ENCODE measurements around the gene BMPER. TPM values are rescaled to one million over a fixed set of nuclear protein-coding genes. Genes with fewer than 3 reads are reported as not detected.

Gene BMPER
- total RNA-seq, 1 experiment from 2014 or later = 6.7 TPM

DNA sequence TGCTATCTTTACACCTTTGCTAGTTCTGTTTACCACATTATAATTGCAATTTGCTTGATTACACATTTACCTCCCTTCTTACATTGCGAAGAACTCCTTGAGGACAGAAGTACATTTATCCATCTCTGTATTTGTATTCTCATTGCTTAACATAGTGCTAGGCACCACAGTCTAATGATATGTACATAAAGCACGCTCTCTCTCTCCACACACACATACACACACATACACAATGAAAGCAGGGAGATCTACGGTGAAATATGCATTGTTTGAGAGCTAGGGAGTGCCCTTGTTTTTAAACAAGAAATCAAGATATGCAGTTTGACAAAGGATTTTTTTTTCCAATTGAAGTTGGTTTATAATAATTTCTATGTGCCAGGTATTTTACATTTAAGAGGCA lies 148.7 kb downstream of the BMPER start:
- POLR2A ChIA-PET (ENCODE audit: low non-redundant PET) = no interaction called here
- CTCF ChIA-PET = no interaction called here
- intact Hi-C loops (cut with micrococcal nuclease; ENCODE audit: unreplicated experiment) = no loop called here
- Histone ChIP-seq H3K4me1 (ENCODE audit: insufficient read depth, low read length, poor library complexity, severe bottlenecking) (peaks cover 53% of the 10 kb centered on the region), H3K9me3 (ENCODE audit: low read depth, low read length, poor library complexity, severe bottlenecking) (no peaks in the 10 kb centered on the region), H3K27ac (ENCODE audit: low read depth, low read length, poor library complexity, severe bottlenecking) (no peak overlapping the region), H3K4me3 (ENCODE audit: low read depth, low read length, poor library complexity, severe bottlenecking) (no peak overlapping the region), H3K36me3 (ENCODE audit: insufficient read depth, low read length, poor library complexity, severe bottlenecking) (no peaks in the 10 kb centered on the region), H3K27me3 (replicated peaks; ENCODE audit: insufficient read depth, low read depth, low read length, poor library complexity) (no peaks in the 10 kb centered on the region)
- no peak for DNase-seq (ENCODE audit: low spot score)
- no TSS peak for BruUV-seq (replicated peaks)
- no peak for TF ChIP-seq EZH2 (IDR thresholded peaks at IDR 0.05; ENCODE audit: borderline replicate concordance, low read depth, low read length, poor library complexity, severe bottlenecking)
- TF ChIP-seq, protein P1, sequence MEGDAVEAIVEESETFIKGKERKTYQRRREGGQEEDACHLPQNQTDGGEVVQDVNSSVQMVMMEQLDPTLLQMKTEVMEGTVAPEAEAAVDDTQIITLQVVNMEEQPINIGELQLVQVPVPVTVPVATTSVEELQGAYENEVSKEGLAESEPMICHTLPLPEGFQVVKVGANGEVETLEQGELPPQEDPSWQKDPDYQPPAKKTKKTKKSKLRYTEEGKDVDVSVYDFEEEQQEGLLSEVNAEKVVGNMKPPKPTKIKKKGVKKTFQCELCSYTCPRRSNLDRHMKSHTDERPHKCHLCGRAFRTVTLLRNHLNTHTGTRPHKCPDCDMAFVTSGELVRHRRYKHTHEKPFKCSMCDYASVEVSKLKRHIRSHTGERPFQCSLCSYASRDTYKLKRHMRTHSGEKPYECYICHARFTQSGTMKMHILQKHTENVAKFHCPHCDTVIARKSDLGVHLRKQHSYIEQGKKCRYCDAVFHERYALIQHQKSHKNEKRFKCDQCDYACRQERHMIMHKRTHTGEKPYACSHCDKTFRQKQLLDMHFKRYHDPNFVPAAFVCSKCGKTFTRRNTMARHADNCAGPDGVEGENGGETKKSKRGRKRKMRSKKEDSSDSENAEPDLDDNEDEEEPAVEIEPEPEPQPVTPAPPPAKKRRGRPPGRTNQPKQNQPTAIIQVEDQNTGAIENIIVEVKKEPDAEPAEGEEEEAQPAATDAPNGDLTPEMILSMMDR (conservative IDR thresholded peaks at IDR 0.05; ENCODE audit: low read depth, low read length) = no peak

DNA sequence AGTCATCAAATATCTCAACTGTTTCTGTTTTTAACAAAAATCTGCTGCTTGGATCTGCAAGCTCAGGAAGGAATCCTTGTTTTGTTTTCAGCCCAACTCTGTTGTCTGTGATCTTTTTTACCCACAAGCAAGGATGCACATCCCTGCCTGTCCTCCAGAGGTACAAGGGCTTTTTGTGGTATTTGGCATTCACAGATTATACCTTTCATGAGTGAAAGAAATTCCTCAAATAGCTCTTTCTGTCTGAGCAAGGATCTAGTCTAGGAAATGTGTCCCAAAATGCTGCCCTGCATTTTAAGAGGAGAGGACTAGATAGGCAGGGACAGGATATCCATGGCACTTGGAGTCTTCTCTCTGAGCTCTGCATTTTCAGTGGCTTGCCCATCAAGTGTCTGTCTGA lies 151.8 kb downstream of the BMPER start:
- Histone ChIP-seq H3K9me3 (ENCODE audit: low read depth, low read length, poor library complexity, severe bottlenecking) (no peaks in the 10 kb centered on the region), H3K27me3 (replicated peaks; ENCODE audit: insufficient read depth, low read depth, low read length, poor library complexity) (no peaks in the 10 kb centered on the region), H3K36me3 (ENCODE audit: insufficient read depth, low read length, poor library complexity, severe bottlenecking) (no peaks in the 10 kb centered on the region), H3K4me3 (ENCODE audit: low read depth, low read length, poor library complexity, severe bottlenecking) (no peak overlapping the region), H3K4me1 (ENCODE audit: insufficient read depth, low read length, poor library complexity, severe bottlenecking) (peaks cover 70% of the 10 kb centered on the region), H3K27ac (ENCODE audit: low read depth, low read length, poor library complexity, severe bottlenecking) (peak overlapping the region; percentile 88)
- TF ChIP-seq, protein P1 (conservative IDR thresholded peaks at IDR 0.05; ENCODE audit: low read depth, low read length) = no peak
- TF ChIP-seq EZH2 (IDR thresholded peaks at IDR 0.05; ENCODE audit: borderline replicate concordance, low read depth, low read length, poor library complexity, severe bottlenecking) = no peak
- BruUV-seq (replicated peaks) = no TSS peak
- DNase-seq (ENCODE audit: low spot score) = no peak
- intact Hi-C loops (cut with micrococcal nuclease; ENCODE audit: unreplicated experiment) = loop anchor here (5.0 kb wide), 1 partner anchor 70 kb away; no protein-coding TSS in a partner anchor
- ChIA-PET CTCF (no interaction called here), POLR2A (ENCODE audit: low non-redundant PET) (no interaction called here)

DNA sequence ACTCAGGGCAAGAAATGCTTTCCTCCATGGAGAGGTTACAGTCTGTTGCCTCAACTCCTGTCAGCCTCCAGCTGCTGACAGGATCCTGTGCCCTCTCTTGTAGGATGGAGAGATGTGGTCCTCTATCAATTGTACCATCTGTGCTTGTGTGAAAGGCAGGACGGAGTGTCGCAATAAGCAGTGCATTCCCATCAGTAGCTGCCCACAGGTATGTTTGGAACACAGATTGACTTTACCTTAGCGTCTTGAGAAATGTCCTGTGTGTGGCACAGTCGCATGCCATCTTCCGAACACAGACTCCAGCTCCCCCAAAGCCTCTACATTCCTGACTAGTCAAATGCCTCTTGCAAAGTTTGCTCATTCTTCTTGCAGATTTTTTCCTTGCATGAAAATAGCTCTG lies 152.6 kb downstream of the BMPER start:
- TF ChIP-seq, protein P1 (conservative IDR thresholded peaks at IDR 0.05; ENCODE audit: low read depth, low read length) = no peak
- no peak for TF ChIP-seq EZH2 (IDR thresholded peaks at IDR 0.05; ENCODE audit: borderline replicate concordance, low read depth, low read length, poor library complexity, severe bottlenecking)
- intact Hi-C loops (cut with micrococcal nuclease; ENCODE audit: unreplicated experiment) = loop anchor here (5.0 kb wide), 1 partner anchor 69 kb away; no protein-coding TSS in a partner anchor
- BruUV-seq (replicated peaks) = no TSS peak
- H3K36me3 ChIP-seq (ENCODE audit: insufficient read depth, low read length, poor library complexity, severe bottlenecking) = no peaks in the 10 kb centered on the region
- no peaks in the 10 kb centered on the region for H3K27me3 ChIP-seq (replicated peaks; ENCODE audit: insufficient read depth, low read depth, low read length, poor library complexity)
- H3K4me3 ChIP-seq (ENCODE audit: low read depth, low read length, poor library complexity, severe bottlenecking) = no peak overlapping the region
- DNase-seq (ENCODE audit: low spot score) = no peak
- H3K9me3 ChIP-seq (ENCODE audit: low read depth, low read length, poor library complexity, severe bottlenecking) = no peaks in the 10 kb centered on the region
- peaks cover 70% of the 10 kb centered on the region for H3K4me1 ChIP-seq (ENCODE audit: insufficient read depth, low read length, poor library complexity, severe bottlenecking)
- CTCF ChIA-PET = no interaction called here
- H3K27ac ChIP-seq (ENCODE audit: low read depth, low read length, poor library complexity, severe bottlenecking) = peak overlapping the region; percentile 88
- POLR2A ChIA-PET (ENCODE audit: low non-redundant PET) = interaction anchor here (0.7 kb wide), 1 partner anchor 70 kb away, joined by 3 read pairs; no protein-coding TSS in a partner anchor
